AML-193 (cell line): Measurements from ENCODE around the gene CEP89.
"Not testable (repeated sequence)": the region's sequence is repeated elsewhere in the genome, so short reads cannot be mapped to it uniquely, and the experiment has no call there.

ENCODE experiments used
- DNase-seq, 2 experiments: peaks; one replicate each; lab custom pipeline; 2025; lab: John Stamatoyannopoulos, UW

The CEP89 gene

GRCh38 chr19:32833388-32833787 is 138.4 kb downstream of the CEP89 start:
- DNase-seq: not testable (repeated sequence)

GRCh38 chr19:32832825-32833224 is 138.9 kb downstream of the CEP89 start:
- DNase-seq: not testable (repeated sequence)

DNA sequence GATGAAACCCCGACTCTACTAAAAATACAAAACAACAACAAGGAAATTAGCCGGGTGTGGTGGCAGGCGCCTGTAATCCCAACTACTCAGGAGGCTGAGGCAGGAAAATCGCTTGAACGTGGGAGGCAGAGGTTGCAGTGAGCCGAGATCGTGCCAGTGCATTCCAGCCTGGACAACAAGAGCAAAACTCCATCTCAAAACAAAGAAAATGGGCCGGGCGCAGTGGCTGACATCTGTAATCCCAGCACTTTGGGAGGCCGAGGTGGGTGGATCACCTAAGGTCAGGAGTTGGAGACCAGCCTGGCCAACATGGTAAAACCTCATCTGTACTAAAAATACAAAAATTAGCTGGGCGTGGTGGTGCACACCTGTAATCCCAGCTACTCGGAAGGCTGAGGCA is 139.7 kb downstream of the CEP89 start:
- not testable (repeated sequence) for DNase-seq

DNA sequence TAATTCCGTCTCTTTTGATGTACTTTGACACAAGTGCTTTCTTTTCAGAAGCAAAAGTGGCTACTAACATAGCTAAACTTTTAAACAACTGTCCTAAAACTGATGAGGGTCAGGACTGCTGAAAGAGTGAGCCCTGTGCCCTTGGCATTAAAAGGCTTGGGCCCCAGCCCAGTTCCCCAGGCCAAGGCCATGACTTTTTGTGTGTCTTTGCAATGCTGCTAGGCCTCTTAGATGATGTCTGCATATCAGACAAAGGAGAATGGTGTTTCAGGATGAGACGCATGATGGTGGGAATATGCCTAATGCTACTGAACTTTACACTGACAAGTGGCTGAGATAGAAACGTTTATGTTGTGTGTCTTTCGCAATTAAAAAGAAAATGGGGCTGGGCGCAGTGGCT is 140.1 kb downstream of the CEP89 start:
- no peak for DNase-seq

DNA sequence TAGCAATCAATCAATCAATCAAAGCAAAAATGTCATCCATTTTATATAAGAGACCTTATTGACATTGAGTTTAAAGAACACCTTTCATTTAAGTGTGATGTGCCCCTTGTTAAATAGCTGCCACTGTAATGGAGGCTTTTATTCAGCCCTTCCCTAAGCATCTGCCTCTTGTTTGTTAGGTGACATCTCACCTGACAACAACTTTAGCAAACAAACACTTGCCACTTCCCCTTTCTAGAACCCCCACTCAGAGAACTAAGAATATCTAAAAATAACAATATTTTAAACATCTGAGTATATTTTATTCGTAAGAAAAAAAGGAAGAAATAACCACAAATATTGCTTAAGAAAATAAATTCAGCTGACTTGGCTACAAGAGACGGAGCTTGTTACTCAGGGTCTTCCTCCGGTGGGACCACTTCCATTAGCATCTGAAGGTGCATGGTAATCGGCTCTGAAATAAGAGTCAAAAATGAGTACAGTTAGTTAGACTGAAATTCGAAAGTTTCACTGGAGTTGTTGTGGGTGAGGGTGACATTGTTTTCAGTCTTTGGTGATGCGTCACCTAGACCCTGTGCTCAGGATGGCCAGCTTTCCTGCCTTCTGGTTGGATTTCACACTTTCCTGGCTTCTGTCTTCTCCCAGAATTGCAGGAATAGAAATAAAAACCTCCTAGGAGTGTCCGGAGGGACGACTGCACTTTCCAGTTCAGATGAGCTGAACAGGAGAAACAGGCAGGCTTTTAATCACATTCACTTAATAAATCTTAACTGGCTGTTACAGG is 141.3 kb downstream of the CEP89 start:
- DNase-seq: no peak

DNA sequence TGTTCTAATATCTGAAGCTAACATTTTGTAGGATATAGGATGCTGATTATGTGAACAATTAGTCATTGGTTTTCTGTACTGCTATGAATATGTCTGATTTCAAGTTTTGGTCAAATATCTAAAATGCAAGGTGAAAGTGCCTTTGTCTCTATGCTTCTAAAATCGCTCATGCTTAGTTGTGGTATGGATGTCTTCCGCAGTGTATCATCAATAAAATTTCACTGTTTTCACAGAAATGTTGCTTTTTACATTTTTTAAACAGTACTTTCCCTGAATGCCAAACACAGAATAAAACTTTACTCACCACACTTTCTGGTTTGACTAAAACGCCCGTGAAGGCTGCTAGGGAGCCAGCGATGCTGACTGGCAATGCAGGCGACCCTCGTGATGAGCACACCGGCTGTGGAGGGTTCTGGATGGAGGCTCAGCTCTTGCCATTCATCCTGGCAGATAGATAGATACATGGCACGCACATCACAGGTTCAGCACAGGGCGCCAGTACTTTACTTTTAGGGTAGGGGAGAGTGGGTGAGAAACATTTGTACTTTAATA is 142.3 kb downstream of the CEP89 start:
- DNase-seq: no peak

DNA sequence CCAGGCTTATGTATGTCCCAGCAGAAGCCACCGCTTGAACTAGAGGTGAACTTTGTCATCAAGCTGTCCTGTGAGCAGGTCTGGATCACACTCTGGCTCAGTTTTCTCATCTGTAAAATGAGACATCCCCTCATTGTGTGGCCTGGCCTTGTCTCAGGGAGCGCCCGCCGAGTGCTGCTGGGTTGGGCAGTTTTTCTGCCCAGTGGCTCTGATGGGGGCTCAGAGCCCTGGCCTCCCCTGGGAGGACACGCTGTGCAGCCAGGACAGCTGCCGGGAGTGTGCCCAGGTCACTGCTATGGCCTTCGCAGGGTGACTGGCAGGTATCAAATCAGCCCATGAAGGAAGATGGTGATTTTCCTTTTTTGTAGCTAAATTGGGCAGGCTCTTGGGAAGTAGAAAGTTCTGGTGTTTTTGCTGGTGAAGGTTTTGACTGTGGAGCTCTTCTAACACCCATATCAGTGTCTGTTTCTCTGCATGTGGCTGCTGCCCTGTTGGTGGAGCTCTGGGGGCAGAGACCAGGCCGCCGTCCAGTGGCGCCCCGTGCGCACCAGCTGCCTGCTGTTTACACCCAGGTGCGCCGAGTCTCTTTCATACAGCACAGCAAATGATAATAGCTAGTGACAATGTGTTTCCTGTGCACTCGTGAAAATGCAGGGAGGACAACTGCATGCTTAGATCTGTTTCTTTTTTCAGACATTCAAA is 143.0 kb downstream of the CEP89 start:
- no peak for DNase-seq

GRCh38 chr19:32828139-32828538 is 143.6 kb downstream of the CEP89 start:
- no peak for DNase-seq
